GM19099 (cell line): ENCODE data around the gene ZC2HC1C.

Experiments
- POLR2A ChIP-seq: IDR thresholded peaks from 3 replicates; pipeline ENCODE4 v1.6.1; 2011; ENCODE audit warnings: low read depth; ENCODE audit not compliant: insufficient read length; ENCODE audit errors: extremely low read depth

Gene ZC2HC1C

DNA sequence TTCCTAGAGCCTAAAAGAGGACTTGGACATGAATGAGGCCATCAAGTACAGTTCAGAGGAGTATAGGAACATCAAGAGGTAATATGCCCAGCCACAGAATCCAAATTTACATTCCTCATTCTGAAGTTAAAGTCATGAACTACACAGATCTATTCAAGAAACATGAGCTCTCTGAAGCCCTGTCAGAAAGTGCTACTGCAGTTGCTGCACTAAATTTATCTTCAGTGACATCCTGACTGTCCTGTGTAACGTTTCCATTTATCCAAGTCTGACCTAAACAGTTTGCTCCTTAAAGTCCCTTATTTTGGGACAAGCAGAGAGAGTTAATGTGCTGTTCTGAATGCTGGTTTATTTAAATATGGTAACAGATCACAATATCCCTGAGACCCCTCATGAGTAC lies 29.2 kb downstream of the ZC2HC1C start:
- TF ChIP-seq POLR2A = no peak

DNA sequence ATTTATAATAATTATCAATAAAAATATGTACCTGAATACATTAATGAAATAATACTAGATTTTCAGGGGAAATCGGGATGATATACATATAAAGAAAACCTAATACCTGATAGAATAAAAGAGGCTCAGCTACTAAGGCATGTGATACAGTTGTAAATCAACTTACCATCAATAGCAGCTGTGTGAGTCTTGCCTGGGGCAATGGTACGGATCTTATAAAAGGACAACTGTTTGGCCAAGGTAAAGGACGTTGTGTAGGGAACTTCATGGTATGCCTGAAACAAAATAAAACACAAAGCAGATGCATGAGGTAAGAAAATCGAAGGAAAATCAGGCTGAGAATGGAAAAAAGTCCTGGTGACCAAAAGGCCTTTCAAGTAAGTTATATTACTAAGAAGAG lies 32.0 kb downstream of the ZC2HC1C start:
- no peak for TF ChIP-seq POLR2A

- no peak for TF ChIP-seq POLR2A
Measured at GRCh38 chr14:75107186-75107585, 37.7 kb downstream of the ZC2HC1C start.

DNA sequence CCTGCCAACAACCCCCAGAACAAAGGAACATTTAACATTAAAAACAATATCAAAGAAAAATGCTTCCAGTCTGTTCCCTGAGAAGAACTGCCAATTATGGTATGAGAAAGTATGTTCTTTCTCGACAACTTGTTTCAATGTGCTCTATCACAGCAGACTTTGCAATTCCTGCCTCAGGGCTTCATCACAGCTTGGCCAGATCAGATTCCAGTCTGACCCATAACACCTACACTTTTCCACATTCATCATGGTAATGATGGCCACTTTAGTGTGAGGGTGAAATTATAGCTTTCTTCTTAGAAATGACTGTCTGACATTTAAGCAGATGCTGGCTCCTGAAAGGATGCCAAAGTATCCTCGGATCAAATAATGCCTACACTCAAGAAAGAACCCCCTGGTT lies 40.4 kb downstream of the ZC2HC1C start:
- no peak for TF ChIP-seq POLR2A

DNA sequence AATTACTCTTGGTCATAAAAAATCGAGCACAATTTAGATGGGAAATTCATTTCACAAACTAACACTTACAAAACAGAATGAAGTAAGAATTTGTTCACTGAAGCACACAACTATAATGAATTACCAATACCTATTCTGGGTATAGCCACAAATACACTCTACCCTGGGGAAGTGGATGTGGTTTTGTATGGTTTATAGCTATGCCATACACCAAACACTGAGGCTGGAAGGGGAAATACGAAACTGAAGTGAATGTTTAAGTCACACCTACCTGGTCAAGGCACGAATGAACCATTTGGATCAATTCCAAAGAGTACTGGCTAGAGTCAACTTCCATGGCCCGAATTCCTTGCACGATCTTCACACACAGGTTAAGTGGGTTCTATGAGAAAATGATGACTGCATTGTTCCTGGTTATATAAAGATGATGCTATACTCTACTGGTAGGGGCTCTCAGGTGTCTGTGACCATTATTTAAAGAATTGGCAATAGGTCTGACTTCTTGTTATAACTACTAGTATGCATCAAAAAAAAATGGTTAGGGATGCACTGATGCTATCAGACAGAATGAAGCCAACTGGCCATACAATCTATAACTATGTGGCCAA lies 44.6 kb downstream of the ZC2HC1C start:
- no peak for TF ChIP-seq POLR2A

GRCh38 chr14:75119056-75119455 lies 49.6 kb downstream of the ZC2HC1C start:
- no peak for TF ChIP-seq POLR2A

- TF ChIP-seq POLR2A = no peak
Measured at GRCh38 chr14:75120541-75121291, 51.3 kb downstream of the ZC2HC1C start.

GRCh38 chr14:75121552-75121951 lies 52.1 kb downstream of the ZC2HC1C start:
- TF ChIP-seq POLR2A = no peak

DNA sequence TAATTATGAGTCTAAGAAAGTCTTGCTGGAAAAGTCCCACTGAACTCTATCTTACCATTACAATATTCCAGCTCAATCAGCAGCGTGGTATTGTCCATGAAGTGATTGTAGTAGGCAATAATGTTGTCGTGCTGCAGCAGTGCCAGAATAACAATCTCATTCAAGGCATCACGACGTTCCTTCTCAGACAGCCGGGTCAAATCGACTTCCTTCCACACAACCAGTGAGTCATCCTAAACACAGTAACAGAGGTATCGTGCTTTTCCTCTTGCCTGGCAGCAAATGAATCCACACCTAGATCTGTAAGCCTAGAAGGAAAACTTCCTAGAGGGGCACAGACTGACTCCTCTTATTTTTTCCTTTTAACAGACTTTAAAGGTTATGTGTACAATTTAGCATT lies 54.5 kb downstream of the ZC2HC1C start:
- no peak for TF ChIP-seq POLR2A

DNA sequence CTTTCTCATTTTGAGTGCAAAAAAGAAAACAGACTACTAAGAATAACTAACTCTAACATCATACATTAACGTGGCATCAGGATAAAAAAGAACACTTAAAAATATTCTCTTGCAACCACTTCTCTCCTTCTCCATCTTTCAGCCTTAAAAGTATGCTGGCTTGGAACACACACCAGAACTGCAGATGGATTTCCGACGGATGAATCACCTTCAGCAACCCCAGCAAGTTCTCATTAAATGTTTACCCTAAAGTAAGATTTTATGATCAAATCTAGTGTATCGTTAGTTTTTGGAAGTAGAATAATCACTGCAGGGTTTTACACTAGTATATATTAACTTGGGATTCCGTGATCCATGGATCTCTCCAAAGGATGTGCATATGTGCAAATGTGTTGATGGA lies 56.2 kb downstream of the ZC2HC1C start:
- no peak for TF ChIP-seq POLR2A

DNA sequence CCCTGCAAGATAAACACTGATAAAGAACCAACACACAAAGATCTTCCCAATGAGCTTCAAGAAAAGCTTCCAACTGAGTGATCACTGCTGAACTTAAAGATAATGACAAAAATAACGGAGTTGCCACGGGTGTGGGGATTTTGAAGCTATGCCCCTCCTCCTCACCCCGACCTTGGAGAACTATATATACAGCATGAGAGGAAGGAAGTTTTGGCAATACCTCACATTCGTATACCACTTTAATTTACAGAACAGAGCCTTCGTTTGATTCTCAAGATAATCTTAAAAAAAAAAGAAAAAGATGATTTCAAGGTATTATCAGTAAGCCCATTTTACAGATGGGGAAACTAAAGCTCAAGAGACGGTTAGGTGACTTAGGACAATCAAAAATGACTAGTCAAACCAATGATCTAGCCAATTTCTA lies 56.7 kb downstream of the ZC2HC1C start:
- TF ChIP-seq POLR2A = no peak

GRCh38 chr14:75126679-75127473 lies 57.4 kb downstream of the ZC2HC1C start, which contains the start of gene NEK9:
TSS of gene NEK9 (minus strand) at chr14:75127048. CDS start at chr14:75126921, 127 bp downstream.
- TF ChIP-seq POLR2A = peak; percentile 94

GRCh38 chr14:75127903-75128595 lies 58.6 kb downstream of the ZC2HC1C start:
- TF ChIP-seq POLR2A = no peak

DNA sequence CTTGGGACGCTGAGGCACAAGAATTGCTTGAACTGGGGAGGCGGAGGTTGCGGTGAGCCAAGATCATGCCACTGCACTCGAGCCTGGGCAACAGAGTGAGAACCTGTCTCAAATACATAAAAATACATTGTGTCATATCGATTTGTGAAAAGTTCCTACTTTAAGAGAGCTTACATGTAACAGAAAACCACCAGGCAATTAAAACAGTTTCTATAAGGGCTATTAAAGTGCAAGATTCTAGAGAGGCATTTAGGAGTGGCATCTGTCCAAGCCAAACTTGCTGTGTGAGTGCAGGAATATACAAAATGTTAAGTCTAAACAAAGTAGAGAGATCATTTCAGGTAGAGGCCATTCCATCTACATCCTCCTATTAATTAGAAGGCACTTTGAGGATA lies 59.2 kb downstream of the ZC2HC1C start:
- TF ChIP-seq POLR2A = no peak
